SH-SY5Y (cell line): Measurements from ENCODE around the gene CTIF.

Experiments used
- GATA2 ChIP-seq: IDR thresholded peaks from 2 replicates; pipeline ENCODE4 v1.6.1; 2011; ENCODE audit warnings: mild to moderate bottlenecking, low read depth, low read length
- GATA3 ChIP-seq: IDR thresholded peaks from 2 replicates; pipeline ENCODE4 v1.6.1; 2011; ENCODE audit warnings: low read depth, mild to moderate bottlenecking, low read length, moderate library complexity

Gene CTIF

DNA sequence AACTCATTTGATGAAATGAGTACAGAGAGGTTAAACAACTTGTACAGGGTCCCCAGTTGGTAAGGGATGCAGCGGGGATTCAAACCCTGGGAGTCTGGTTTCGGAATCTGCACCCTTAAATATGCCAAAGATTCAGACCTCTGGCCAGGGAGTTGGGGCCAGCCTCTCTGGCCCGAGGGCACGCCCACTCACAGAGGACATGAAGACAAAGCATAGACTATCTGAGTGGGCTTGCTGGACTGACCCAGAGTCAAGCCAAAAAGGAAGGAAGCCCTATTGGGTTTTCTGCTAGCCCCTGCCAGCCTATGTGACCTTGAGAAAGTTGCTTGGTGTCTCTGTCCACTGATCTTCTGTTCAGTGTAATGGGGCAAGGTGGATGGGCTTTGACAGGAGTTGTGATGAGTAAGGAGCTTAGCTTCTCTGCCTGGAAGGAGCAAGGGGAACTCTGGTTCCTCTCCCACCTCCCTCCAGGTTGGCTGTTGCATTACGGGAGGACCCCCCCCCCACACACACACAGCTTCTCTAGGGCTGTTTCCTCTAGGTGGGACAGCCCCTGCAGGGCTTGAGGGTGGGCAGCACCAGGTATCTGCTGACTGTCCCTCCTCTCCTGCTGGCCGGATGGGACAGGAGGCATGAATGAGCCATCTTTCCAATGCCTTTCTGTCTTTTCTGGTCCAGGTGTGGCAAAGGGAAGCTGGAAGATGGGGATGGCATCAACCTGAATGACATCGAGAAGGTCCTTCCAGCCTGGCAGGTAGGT is 131.3 kb downstream of the CTIF start:
- no peak for TF ChIP-seq GATA2
- no peak for TF ChIP-seq GATA3

DNA sequence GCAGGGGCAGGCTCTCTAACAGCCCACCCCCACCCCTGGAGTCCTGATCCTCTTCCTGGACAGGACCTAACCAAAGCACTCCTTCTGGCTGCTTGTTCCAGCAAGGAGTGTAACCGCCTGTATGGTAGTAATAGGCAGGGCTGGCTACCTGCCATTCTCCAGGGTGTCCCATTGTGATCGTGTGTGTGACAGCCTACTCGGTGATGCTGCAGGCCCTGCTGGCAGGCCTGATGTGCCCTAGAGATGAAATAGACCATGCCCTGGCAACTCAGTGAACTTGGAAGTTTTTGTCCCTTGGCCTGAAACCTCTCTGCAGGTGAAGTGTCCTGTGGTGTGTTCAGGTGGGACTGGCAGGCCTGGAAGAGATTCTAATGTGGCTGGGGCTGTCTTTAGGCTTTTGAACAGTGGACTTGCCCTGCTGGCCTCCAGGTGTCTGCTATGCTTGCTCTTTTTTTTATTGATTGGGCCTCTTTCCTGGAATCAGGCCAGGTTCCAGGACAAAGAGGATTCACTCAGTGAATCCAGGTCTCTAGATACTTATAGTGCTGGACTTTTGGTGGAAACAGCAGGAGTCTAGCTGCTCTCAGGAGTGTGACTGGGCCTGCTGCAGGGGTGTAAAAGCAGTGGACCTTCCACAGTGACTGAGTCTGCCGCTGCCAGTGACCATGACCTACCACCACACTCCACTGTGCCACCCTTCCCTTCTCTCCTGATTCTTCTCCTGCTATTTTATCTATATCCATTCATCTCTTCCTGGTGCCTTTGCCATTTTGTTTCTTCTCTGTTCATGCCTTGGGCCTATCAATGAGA is 132.1 kb downstream of the CTIF start:
- TF ChIP-seq GATA3 (no peak), GATA2 (no peak)

DNA sequence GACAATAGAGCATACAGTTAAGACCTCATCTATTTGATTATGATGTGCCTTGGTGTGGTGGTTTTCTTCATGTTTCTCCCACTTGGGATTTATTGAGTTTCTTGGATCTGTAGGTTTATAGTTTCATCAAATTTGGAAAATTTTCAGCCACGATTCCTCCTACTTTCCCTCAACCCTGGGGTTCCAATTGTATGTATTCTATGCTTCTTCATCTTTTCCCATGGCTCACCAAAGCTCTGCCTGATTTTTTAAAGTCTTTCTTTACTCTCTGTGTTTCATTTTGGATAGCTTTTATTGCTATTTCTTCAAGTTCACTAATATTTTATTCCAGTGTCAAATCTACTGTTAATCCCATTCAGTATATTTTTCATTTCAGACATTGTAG is 132.7 kb downstream of the CTIF start:
- TF ChIP-seq GATA2, result no peak
- TF ChIP-seq GATA3, result no peak

- no peak for TF ChIP-seq GATA2
- no peak for TF ChIP-seq GATA3
Measured at GRCh38 chr18:48672671-48673340, 134.0 kb downstream of the CTIF start.

DNA sequence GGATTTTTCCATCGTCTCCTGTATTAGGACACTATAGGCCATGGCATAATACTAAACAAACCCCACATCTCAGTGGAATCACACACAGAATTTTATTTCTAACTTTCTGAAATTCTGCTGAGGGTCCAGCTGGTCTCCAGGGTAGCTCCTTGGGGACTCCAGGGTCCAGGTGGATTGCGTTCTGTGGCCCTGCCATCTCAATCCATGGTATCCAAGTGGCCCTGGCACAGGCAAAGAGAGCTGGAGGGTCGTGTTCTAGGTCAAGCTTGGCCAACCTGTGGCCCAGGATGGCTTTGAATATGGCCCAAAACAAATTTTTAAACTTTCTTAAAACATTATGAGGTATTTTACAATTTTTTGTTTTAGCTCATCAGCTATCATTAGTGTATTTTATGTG is 134.6 kb downstream of the CTIF start:
- TF ChIP-seq GATA3 (no peak), GATA2 (no peak)

- TF ChIP-seq GATA2 (no peak), GATA3 (no peak)
Measured at GRCh38 chr18:48673853-48674721, 135.3 kb downstream of the CTIF start.

- TF ChIP-seq GATA3 (no peak), GATA2 (no peak)
Measured at GRCh38 chr18:48674758-48675351, 136.0 kb downstream of the CTIF start.

- no peak for TF ChIP-seq GATA3
Measured at GRCh38 chr18:48675352-48675761, 136.5 kb downstream of the CTIF start.

GRCh38 chr18:48675912-48676311 is 137.1 kb downstream of the CTIF start:
- no peak for TF ChIP-seq GATA3
- TF ChIP-seq GATA2, result no peak

DNA sequence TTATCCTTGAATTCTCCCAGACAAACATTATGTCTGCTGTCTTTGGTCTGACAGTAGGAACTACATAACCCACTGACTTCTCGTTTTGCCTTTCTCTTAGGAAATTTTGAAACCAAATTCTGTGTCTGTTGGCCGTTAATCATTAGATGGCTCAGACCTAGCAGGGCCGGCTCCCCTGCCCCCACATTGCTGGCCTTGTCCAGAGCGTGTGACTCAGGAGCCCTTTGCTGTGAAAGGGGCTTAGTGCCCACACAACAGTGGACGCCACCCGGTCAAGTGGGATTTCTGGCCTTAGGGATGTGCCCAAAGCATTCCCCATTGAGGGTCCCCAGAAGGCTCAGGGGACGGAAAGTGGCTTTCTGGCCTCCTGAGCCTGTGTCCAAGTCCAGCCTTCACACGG is 137.5 kb downstream of the CTIF start:
- TF ChIP-seq GATA3 (no peak), GATA2 (no peak)

- no peak for TF ChIP-seq GATA3
- no peak for TF ChIP-seq GATA2
Measured at GRCh38 chr18:48676756-48677368, 138.0 kb downstream of the CTIF start.

- no peak for TF ChIP-seq GATA3
- no peak for TF ChIP-seq GATA2
Measured at GRCh38 chr18:48678237-48679115, 139.6 kb downstream of the CTIF start.
